IMR-90 (cell line): ENCODE data around the gene PINK1. TPM values are rescaled to one million over a fixed set of nuclear protein-coding genes. Genes with fewer than 3 reads are reported as not detected.

ENCODE experiments used
- ATAC-seq: fragments of 200-7000 bp; cut with Tn5 transposase; 2 replicates; pipeline ENCODE4 v1.9.1; 2020; ENCODE audit warnings: low read depth, mild to moderate bottlenecking, moderate library complexity
- BruUV-seq: library from RNA; stranded (reverse); fragments of 400-500 nt; replicated peaks from 2 replicates; lab custom pipeline; 2021; lab: Mats Ljungman, UMichigan
- CTCF ChIA-PET: fragments of 300-600 bp; formaldehyde crosslinking; extraction: SDS; loops from one replicate; lab custom pipeline; 2021; ENCODE audit warnings: antibody characterized with exemption; lab: Yijun Ruan, JAX
- POLR2A ChIA-PET: fragments of 300-600 bp; sonication (Branson Sonifier 250); formaldehyde crosslinking; loops from one replicate; lab custom pipeline; 2022; ENCODE audit warnings: antibody characterized with exemption; ENCODE audit not compliant: unreplicated experiment; lab: Charles Lee
- DNase-seq: peaks from one replicate; pipeline ENCODE4 v3.0.0; 2013
- H2AFZ ChIP-seq: replicated peaks from 2 replicates; pipeline ENCODE3; 2013; ENCODE audit warnings: low read length, mild to moderate bottlenecking; ENCODE audit not compliant: poor library complexity
- H2AK5ac ChIP-seq: 2 replicates; pipeline ENCODE4 v1.6.1; 2013; ENCODE audit warnings: low read depth, low read length, inconsistent platforms
- H2AK9ac ChIP-seq: replicated peaks from 2 replicates; pipeline ENCODE3; 2013; ENCODE audit warnings: mild to moderate bottlenecking, low read depth, low read length, moderate library complexity; ENCODE audit not compliant: poor library complexity
- H2BK120ac ChIP-seq: 2 replicates; pipeline ENCODE4 v1.6.1; 2013; ENCODE audit warnings: low read depth, low read length, inconsistent platforms
- H2BK15ac ChIP-seq: 3 replicates; pipeline ENCODE4 v1.6.1; 2013; ENCODE audit warnings: low read depth, low read length, inconsistent platforms
- H2BK20ac ChIP-seq: 2 replicates; pipeline ENCODE4 v1.6.1; 2013; ENCODE audit warnings: low read depth, mild to moderate bottlenecking, inconsistent platforms, low read length, moderate library complexity
- H2BK5ac ChIP-seq: 2 replicates; pipeline ENCODE4 v1.6.1; 2013; ENCODE audit warnings: mild to moderate bottlenecking, low read depth, low read length, inconsistent platforms; ENCODE audit not compliant: poor library complexity, severe bottlenecking
- H3K14ac ChIP-seq: replicated peaks from 2 replicates; pipeline ENCODE4 v1.6.1; 2013; ENCODE audit warnings: low read depth, low read length, inconsistent platforms
- H3K18ac ChIP-seq: 2 replicates; pipeline ENCODE4 v1.6.1; 2013; ENCODE audit warnings: low read depth, low read length, control low read depth
- H3K23ac ChIP-seq: 2 replicates; pipeline ENCODE4 v1.6.1; 2013; ENCODE audit warnings: low read depth, low read length, inconsistent platforms
- H3K27ac ChIP-seq: 2 replicates; pipeline ENCODE4 v1.5.1; 2013; ENCODE audit warnings: mild to moderate bottlenecking, control low read depth, low read length; ENCODE audit not compliant: insufficient read depth
- H3K27me3 ChIP-seq: 2 replicates; pipeline ENCODE4 v1.6.1; 2013; ENCODE audit warnings: low read length; ENCODE audit not compliant: control insufficient read depth, insufficient read depth
- H3K36me3 ChIP-seq: 2 replicates; pipeline ENCODE4 v1.6.1; 2013; ENCODE audit warnings: low read length, mixed read lengths; ENCODE audit not compliant: control insufficient read depth, insufficient read depth
- H3K4ac ChIP-seq: 2 replicates; pipeline ENCODE4 v1.6.1; 2013; ENCODE audit warnings: low read depth, low read length, inconsistent platforms
- H3K4me1 ChIP-seq: 2 replicates; pipeline ENCODE4 v1.6.1; 2013; ENCODE audit warnings: low read length, mixed read lengths; ENCODE audit not compliant: control insufficient read depth, insufficient read depth
- H3K4me2 ChIP-seq: 2 replicates; pipeline ENCODE4 v1.6.1; 2013; ENCODE audit warnings: low read depth, mild to moderate bottlenecking, control low read depth, low read length, moderate library complexity
- H3K4me3 ChIP-seq: 2 replicates; pipeline ENCODE4 v1.5.1; 2013; ENCODE audit warnings: low read depth, mild to moderate bottlenecking, control low read depth, low read length, moderate library complexity; ENCODE audit not compliant: insufficient read depth
- H3K56ac ChIP-seq: 2 replicates; pipeline ENCODE4 v1.6.1; 2013; ENCODE audit warnings: low read length, inconsistent platforms; ENCODE audit not compliant: insufficient read depth; ENCODE audit errors: extremely low read depth
- H3K79me1 ChIP-seq, 2 experiments: 2 replicates each; pipeline ENCODE4 v1.6.1; 2013; ENCODE audit warnings: low read length in 2 of 2, inconsistent platforms in 1 of 2, low read depth in 1 of 2
- H3K9ac ChIP-seq: 2 replicates; pipeline ENCODE4 v1.6.1; 2013; ENCODE audit warnings: low read depth, low read length, control low read depth
- H3K9me1 ChIP-seq: 2 replicates; pipeline ENCODE4 v1.6.1; 2013; ENCODE audit warnings: low read length, inconsistent platforms; ENCODE audit not compliant: insufficient read depth
- H3K9me3 ChIP-seq: 2 replicates; pipeline ENCODE4 v1.6.1; 2013; ENCODE audit warnings: low read length; ENCODE audit not compliant: control insufficient read depth, insufficient read depth
- H4K20me1 ChIP-seq: 2 replicates; pipeline ENCODE4 v1.6.1; 2013; ENCODE audit warnings: low read length, inconsistent platforms; ENCODE audit not compliant: insufficient read depth
- H4K5ac ChIP-seq: 2 replicates; pipeline ENCODE4 v1.6.1; 2013; ENCODE audit warnings: mild to moderate bottlenecking, low read depth, low read length, control low read depth
- H4K8ac ChIP-seq, 2 experiments: 2 replicates each; pipeline ENCODE4 v1.6.1; 2013; ENCODE audit warnings: low read depth in 2 of 2, low read length in 2 of 2, control low read depth in 1 of 2, inconsistent platforms in 1 of 2
- H4K91ac ChIP-seq: 2 replicates; pipeline ENCODE4 v1.6.1; 2013; ENCODE audit warnings: low read depth, low read length, inconsistent platforms; ENCODE audit not compliant: insufficient read depth
- BHLHE40 ChIP-seq: fragments of 150-350 bp; IDR thresholded peaks from 2 replicates; pipeline ENCODE4 v1.6.1; 2016; ENCODE audit warnings: mild to moderate bottlenecking, low read depth, low read length
- CEBPB ChIP-seq: IDR thresholded peaks from 2 replicates; pipeline ENCODE4 v1.6.1; 2012; ENCODE audit warnings: low read depth, low read length, improper control_type of control experiment
- CHD1 ChIP-seq: IDR thresholded peaks from 2 replicates; pipeline ENCODE4 v1.6.1; 2012; ENCODE audit warnings: low read depth, low read length, improper control_type of control experiment
- FOS ChIP-seq: fragments of 150-350 bp; IDR thresholded peaks from 2 replicates; pipeline ENCODE4 v1.6.1; 2016; ENCODE audit warnings: low read depth, low read length
- MAFK ChIP-seq: IDR thresholded peaks from 2 replicates; pipeline ENCODE4 v1.6.1; 2012; ENCODE audit warnings: low read depth, low read length, improper control_type of control experiment
- MAZ ChIP-seq: IDR thresholded peaks from 2 replicates; pipeline ENCODE4 v1.6.1; 2012; ENCODE audit warnings: low read depth, mild to moderate bottlenecking, low read length, improper control_type of control experiment, moderate library complexity, borderline replicate concordance
- MXI1 ChIP-seq: IDR thresholded peaks from 2 replicates; pipeline ENCODE4 v1.6.1; 2012; ENCODE audit warnings: low read depth, mild to moderate bottlenecking, low read length, moderate library complexity, borderline replicate concordance
- NFE2L2 ChIP-seq: fragments of 150-350 bp; IDR thresholded peaks from 2 replicates; pipeline ENCODE4 v1.6.1; 2016; ENCODE audit warnings: low read depth, mild to moderate bottlenecking, low read length
- POLR2A ChIP-seq: IDR thresholded peaks from 2 replicates; pipeline ENCODE4 v1.6.1; 2012; ENCODE audit warnings: mild to moderate bottlenecking, low read depth, low read length
- RAD21 ChIP-seq: IDR thresholded peaks from 2 replicates; pipeline ENCODE4 v1.6.1; 2012; ENCODE audit warnings: low read length, improper control_type of control experiment
- RCOR1 ChIP-seq: IDR thresholded peaks from 2 replicates; pipeline ENCODE4 v1.6.1; 2012; ENCODE audit warnings: mild to moderate bottlenecking, low read length, improper control_type of control experiment; ENCODE audit not compliant: insufficient replicate concordance
- RFX5 ChIP-seq: IDR thresholded peaks from 2 replicates; pipeline ENCODE4 v1.8.0; 2012; ENCODE audit warnings: low read depth, mild to moderate bottlenecking, low read length, moderate library complexity
- SMC3 ChIP-seq: fragments of 150-350 bp; IDR thresholded peaks from 2 replicates; pipeline ENCODE4 v1.6.1; 2016; ENCODE audit warnings: low read depth, mild to moderate bottlenecking, antibody characterized with exemption, low read length, moderate library complexity
- WGBS, 2 experiments: methylation state at CpG; one replicate each; pipeline versions ENCODE4 v1.1.5 to v1.1.7; 2013; ENCODE audit warnings: missing lambda C conversion rate in 2 of 2; ENCODE audit not compliant: insufficient read length in 1 of 2; ENCODE audit errors: extremely low coverage in 2 of 2; 5-methylcytosine and 5-hydroxymethylcytosine counted together
- dilution Hi-C: fragments of 300-500 bp; cut with HindIII; formaldehyde crosslinking; loops from one replicate; pipeline ENCODE4 v1.14.3; 2018; ENCODE audit warnings: low sequenced_read_pairs; ENCODE audit not compliant: unreplicated experiment
- in situ Hi-C: fragments of 300-500 bp; cut with MboI; formaldehyde crosslinking; loops from 3 replicates; pipeline ENCODE4 v1.14.3; 2019; ENCODE audit warnings: low sequenced_read_pairs, inconsistent platforms, mixed read lengths
- intact Hi-C: fragments of 100-400 bp; cut with micrococcal nuclease; formaldehyde crosslinking; loops from 2 replicates; pipeline ENCODE4 v1.10.0; 2022
- polyA plus RNA-seq, 3 experiments: library from polyadenylated mRNA; depleted of rRNA; stranded (reverse); fragments of >200 nt; gene quantifications; 2 replicates each; pipeline ENCODE4 v1.2.3, GENCODE V29; 2012; ENCODE audit warnings: low replicate concordance in 1 of 3
- total RNA-seq: library from RNA; depleted of rRNA; stranded (reverse); fragments of >200 nt; gene quantifications from 2 replicates; pipeline ENCODE4 v1.2.3, GENCODE V29; 2012
- TF ChIP-seq, protein P1 (sequence below): fragments of 150-350 bp; IDR thresholded peaks from 2 replicates; pipeline ENCODE4 v1.6.1; 2016; ENCODE audit warnings: low read depth, mild to moderate bottlenecking, low read length, moderate library complexity, borderline replicate concordance
- TF ChIP-seq, protein P2 (sequence below): conservative IDR thresholded peaks from 2 replicates; pipeline ENCODE4 v1.5.1; 2012; ENCODE audit warnings: mild to moderate bottlenecking, low read depth, low read length, improper control_type of control experiment

The PINK1 gene
- total and polyA plus RNA-seq, 2 of the 4 experiments (the other 2 are of a cell fraction): 52.9 to 55.2 TPM

DNA sequence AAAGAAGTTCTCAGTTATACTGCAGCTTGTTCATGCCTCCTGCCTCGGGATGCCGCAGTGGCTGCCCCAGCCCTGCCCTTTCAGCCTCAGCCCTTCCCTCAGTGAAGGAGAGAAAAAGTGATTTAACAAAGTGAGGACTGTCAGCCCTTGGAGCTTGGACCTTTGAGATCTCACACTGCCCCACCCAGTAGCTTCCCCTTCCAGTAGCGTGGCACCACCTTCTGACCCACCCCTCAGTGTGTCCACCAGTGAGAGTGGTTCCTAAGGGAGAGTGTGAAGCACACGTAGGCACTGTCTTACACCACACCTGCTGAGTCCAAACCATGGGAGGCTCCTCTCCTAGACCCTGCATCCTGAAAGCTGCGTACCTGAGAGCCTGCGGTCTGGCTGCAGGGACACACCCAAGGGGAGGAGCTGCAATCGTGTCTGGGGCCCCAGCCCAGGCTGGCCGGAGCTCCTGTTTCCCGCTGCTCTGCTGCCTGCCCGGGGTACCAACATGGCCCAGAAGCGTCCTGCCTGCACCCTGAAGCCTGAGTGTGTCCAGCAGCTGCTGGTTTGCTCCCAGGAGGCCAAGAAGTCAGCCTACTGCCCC is 44.5 kb upstream of the PINK1 start, which contains the start of gene CDA:
TSS of gene CDA (plus strand) at position 464 of the 592 bp plus-strand sequence. CDS start at position 497, 33 bp downstream.
- H2BK15ac ChIP-seq: peak within 1 kb of the TSS; percentile 79; the same call in 2 of the 3 replicates
- H3K79me1 ChIP-seq: no peaks in the 10 kb centered on the region
- peak within 1 kb of the TSS; percentile 72 for H2BK120ac ChIP-seq
- peak within 1 kb of the TSS; percentile 31 for H2BK5ac ChIP-seq
- H2AK9ac ChIP-seq: peak within 1 kb of the TSS; percentile 70
- H3K18ac ChIP-seq: peak within 1 kb of the TSS; percentile 85
- H4K5ac ChIP-seq: peak within 1 kb of the TSS; percentile 65
- no peak within 1 kb of the TSS for H3K56ac ChIP-seq
- in situ Hi-C loops (no loop called here), dilution Hi-C loops (no loop called here), intact Hi-C loops (no loop called here)
- peak within 1 kb of the TSS; percentile 60 for H3K27ac ChIP-seq
- H2BK20ac ChIP-seq: peak within 1 kb of the TSS; percentile 32
- peak within 1 kb of the TSS; percentile 17 for H3K9ac ChIP-seq
- H3K4me1 ChIP-seq: peaks cover 17% of the 10 kb centered on the region
- peak within 1 kb of the TSS; percentile 53 to 79 for H4K8ac ChIP-seq
- POLR2A ChIA-PET: no interaction called here
- H3K9me1 ChIP-seq: 0 out of 2 replicates have a peak, but pooled peaks cover 3% of the 10 kb centered on the region
- H3K27me3 ChIP-seq: peaks cover 4% of the 10 kb centered on the region; the same call in 1 of the 2 replicates
- peak within 1 kb of the TSS; percentile 69 for H3K23ac ChIP-seq
- H3K4me2 ChIP-seq: peak within 1 kb of the TSS; percentile 73
- 0 out of 2 replicates have a peak, but pooled peaks cover 2% of the 10 kb centered on the region for H3K9me3 ChIP-seq
- no peaks in the 10 kb centered on the region for H3K36me3 ChIP-seq
- ATAC-seq (no peak), DNase-seq (no peak)
- H3K4ac ChIP-seq: peak within 1 kb of the TSS; percentile 82
- H2AK5ac ChIP-seq: peak within 1 kb of the TSS; percentile 86; the same call in 1 of the 2 replicates
- H4K91ac ChIP-seq: peak within 1 kb of the TSS; percentile 73
- no peak within 1 kb of the TSS for H3K4me3 ChIP-seq
- CTCF ChIA-PET: interaction anchor here (1.6 to 3.5 kb wide), 2 partner anchors 13 to 45 kb away, joined by 4 to 18 read pairs; no protein-coding TSS in a partner anchor
- WGBS, 2 experiments: no CpG with 5 or more reads among the region's 11 CpGs
- no TSS peak for BruUV-seq
- H4K20me1 ChIP-seq: no peaks in the 10 kb centered on the region
- H3K14ac ChIP-seq: peak within 1 kb of the TSS; percentile 58
- peak within 1 kb of the TSS; percentile 91 for H2AFZ ChIP-seq
- TF ChIP-seq RCOR1: no peak
- no peak for TF ChIP-seq MAFK
- TF ChIP-seq SMC3: no peak
- no peak for TF ChIP-seq POLR2A
- TF ChIP-seq RFX5: no peak
- no peak for TF ChIP-seq NFE2L2
- no peak for TF ChIP-seq CEBPB
- TF ChIP-seq MAZ: no peak
- TF ChIP-seq FOS: no peak
- no peak for TF ChIP-seq MXI1
- TF ChIP-seq BHLHE40: no peak
- no peak for TF ChIP-seq CHD1
- TF ChIP-seq, protein P1, sequence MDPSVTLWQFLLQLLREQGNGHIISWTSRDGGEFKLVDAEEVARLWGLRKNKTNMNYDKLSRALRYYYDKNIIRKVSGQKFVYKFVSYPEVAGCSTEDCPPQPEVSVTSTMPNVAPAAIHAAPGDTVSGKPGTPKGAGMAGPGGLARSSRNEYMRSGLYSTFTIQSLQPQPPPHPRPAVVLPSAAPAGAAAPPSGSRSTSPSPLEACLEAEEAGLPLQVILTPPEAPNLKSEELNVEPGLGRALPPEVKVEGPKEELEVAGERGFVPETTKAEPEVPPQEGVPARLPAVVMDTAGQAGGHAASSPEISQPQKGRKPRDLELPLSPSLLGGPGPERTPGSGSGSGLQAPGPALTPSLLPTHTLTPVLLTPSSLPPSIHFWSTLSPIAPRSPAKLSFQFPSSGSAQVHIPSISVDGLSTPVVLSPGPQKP: no peak
- no peak for TF ChIP-seq RAD21
- TF ChIP-seq, protein P2, sequence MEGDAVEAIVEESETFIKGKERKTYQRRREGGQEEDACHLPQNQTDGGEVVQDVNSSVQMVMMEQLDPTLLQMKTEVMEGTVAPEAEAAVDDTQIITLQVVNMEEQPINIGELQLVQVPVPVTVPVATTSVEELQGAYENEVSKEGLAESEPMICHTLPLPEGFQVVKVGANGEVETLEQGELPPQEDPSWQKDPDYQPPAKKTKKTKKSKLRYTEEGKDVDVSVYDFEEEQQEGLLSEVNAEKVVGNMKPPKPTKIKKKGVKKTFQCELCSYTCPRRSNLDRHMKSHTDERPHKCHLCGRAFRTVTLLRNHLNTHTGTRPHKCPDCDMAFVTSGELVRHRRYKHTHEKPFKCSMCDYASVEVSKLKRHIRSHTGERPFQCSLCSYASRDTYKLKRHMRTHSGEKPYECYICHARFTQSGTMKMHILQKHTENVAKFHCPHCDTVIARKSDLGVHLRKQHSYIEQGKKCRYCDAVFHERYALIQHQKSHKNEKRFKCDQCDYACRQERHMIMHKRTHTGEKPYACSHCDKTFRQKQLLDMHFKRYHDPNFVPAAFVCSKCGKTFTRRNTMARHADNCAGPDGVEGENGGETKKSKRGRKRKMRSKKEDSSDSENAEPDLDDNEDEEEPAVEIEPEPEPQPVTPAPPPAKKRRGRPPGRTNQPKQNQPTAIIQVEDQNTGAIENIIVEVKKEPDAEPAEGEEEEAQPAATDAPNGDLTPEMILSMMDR: no peak
